HEK293 (cell line): Measurements from ENCODE around the gene TMEM72.
A peak's percentile ranks its signal among the peaks of the same experiment; 100 is the strongest.

Experiments
- FEZF1 ChIP-seq: fragments of 450-650 bp; formaldehyde crosslinking; IDR thresholded peaks from 2 replicates; pipeline ENCODE4 v1.5.1; 2016; ENCODE audit warnings: missing biosample characterization, missing genetic modification characterization
- IKZF3 ChIP-seq: fragments of 450-650 bp; IDR thresholded peaks from 2 replicates; pipeline ENCODE4 v1.5.0; 2018; ENCODE audit warnings: missing biosample characterization, mild to moderate bottlenecking, missing genetic modification characterization, moderate library complexity
- SP2 ChIP-seq: fragments of 450-650 bp; formaldehyde crosslinking; IDR thresholded peaks from 2 replicates; pipeline ENCODE4 v1.5.1; 2016; ENCODE audit warnings: missing biosample characterization, missing genetic modification characterization
- SP3 ChIP-seq: fragments of 450-650 bp; formaldehyde crosslinking; IDR thresholded peaks from 2 replicates; pipeline ENCODE4 v1.5.1; 2016; ENCODE audit warnings: missing biosample characterization, missing genetic modification characterization
- TSHZ1 ChIP-seq: fragments of 450-650 bp; formaldehyde crosslinking; IDR thresholded peaks from 2 replicates; pipeline ENCODE4 v1.5.1; 2016; ENCODE audit warnings: missing biosample characterization, missing genetic modification characterization, borderline replicate concordance
- YY2 ChIP-seq: fragments of 450-650 bp; formaldehyde crosslinking; IDR thresholded peaks from 2 replicates; pipeline ENCODE4 v1.5.1; 2016; ENCODE audit warnings: missing biosample characterization, missing genetic modification characterization
- ZBTB17 ChIP-seq: fragments of 450-650 bp; formaldehyde crosslinking; IDR thresholded peaks from 2 replicates; pipeline ENCODE4 v1.5.1; 2016; ENCODE audit warnings: missing biosample characterization, missing genetic modification characterization
- ZNF132 ChIP-seq: fragments of 450-650 bp; formaldehyde crosslinking; IDR thresholded peaks from 2 replicates; pipeline ENCODE4 v1.5.1; 2017; ENCODE audit warnings: missing biosample characterization, missing genetic modification characterization, borderline replicate concordance
- ZNF155 ChIP-seq: fragments of 450-650 bp; formaldehyde crosslinking; IDR thresholded peaks from 2 replicates; pipeline ENCODE4 v1.5.1; 2016; ENCODE audit warnings: missing biosample characterization, missing genetic modification characterization
- ZNF18 ChIP-seq: fragments of 450-650 bp; formaldehyde crosslinking; IDR thresholded peaks from 2 replicates; pipeline ENCODE4 v1.5.1; 2016; ENCODE audit warnings: missing biosample characterization, missing genetic modification characterization
- ZNF211 ChIP-seq: fragments of 450-650 bp; formaldehyde crosslinking; IDR thresholded peaks from 2 replicates; pipeline ENCODE4 v1.5.1; 2016; ENCODE audit warnings: low read depth, missing biosample characterization, missing genetic modification characterization
- ZNF214 ChIP-seq: fragments of 450-650 bp; formaldehyde crosslinking; IDR thresholded peaks from 2 replicates; pipeline ENCODE4 v1.5.1; 2017; ENCODE audit warnings: missing biosample characterization, mild to moderate bottlenecking, missing genetic modification characterization, borderline replicate concordance
- ZNF610 ChIP-seq: fragments of 450-650 bp; formaldehyde crosslinking; IDR thresholded peaks from 2 replicates; pipeline ENCODE4 v1.5.1; 2016; ENCODE audit warnings: missing biosample characterization, missing genetic modification characterization, borderline replicate concordance
- ZNF76 ChIP-seq: fragments of 450-650 bp; formaldehyde crosslinking; IDR thresholded peaks from 2 replicates; pipeline ENCODE4; 2016; ENCODE audit warnings: low read depth, missing biosample characterization, missing genetic modification characterization, borderline replicate concordance
- ZNF777 ChIP-seq: fragments of 450-650 bp; formaldehyde crosslinking; IDR thresholded peaks from 2 replicates; pipeline ENCODE4 v1.5.1; 2017; ENCODE audit warnings: missing biosample characterization, missing genetic modification characterization, borderline replicate concordance
- ZNF837 ChIP-seq: fragments of 450-650 bp; formaldehyde crosslinking; IDR thresholded peaks from 2 replicates; pipeline ENCODE4 v1.5.1; 2016; ENCODE audit warnings: missing biosample characterization, missing genetic modification characterization
- TF ChIP-seq, protein P1 (sequence below): fragments of 450-650 bp; formaldehyde crosslinking; IDR thresholded peaks from 2 replicates; pipeline ENCODE4 v1.5.1; 2017; ENCODE audit warnings: missing biosample characterization, mild to moderate bottlenecking, missing genetic modification characterization, moderate library complexity
- TF ChIP-seq, protein P2 (sequence below): fragments of 450-650 bp; formaldehyde crosslinking; IDR thresholded peaks from 2 replicates; pipeline ENCODE4 v1.5.1; 2017; ENCODE audit warnings: missing biosample characterization, missing genetic modification characterization
- TF ChIP-seq, protein P3 (sequence below): fragments of 450-650 bp; formaldehyde crosslinking; IDR thresholded peaks from 2 replicates; pipeline ENCODE4 v1.5.0; 2017; ENCODE audit warnings: missing biosample characterization, missing genetic modification characterization, borderline replicate concordance
- TF ChIP-seq, protein P4 (sequence below): fragments of 450-650 bp; formaldehyde crosslinking; IDR thresholded peaks from 2 replicates; pipeline ENCODE4 v1.5.1; 2016; ENCODE audit warnings: missing biosample characterization, missing genetic modification characterization
- TF ChIP-seq, protein P5 (sequence below): fragments of 450-650 bp; formaldehyde crosslinking; IDR thresholded peaks from 2 replicates; pipeline ENCODE4 v1.5.1; 2016; ENCODE audit warnings: missing biosample characterization, missing genetic modification characterization

Gene TMEM72

DNA sequence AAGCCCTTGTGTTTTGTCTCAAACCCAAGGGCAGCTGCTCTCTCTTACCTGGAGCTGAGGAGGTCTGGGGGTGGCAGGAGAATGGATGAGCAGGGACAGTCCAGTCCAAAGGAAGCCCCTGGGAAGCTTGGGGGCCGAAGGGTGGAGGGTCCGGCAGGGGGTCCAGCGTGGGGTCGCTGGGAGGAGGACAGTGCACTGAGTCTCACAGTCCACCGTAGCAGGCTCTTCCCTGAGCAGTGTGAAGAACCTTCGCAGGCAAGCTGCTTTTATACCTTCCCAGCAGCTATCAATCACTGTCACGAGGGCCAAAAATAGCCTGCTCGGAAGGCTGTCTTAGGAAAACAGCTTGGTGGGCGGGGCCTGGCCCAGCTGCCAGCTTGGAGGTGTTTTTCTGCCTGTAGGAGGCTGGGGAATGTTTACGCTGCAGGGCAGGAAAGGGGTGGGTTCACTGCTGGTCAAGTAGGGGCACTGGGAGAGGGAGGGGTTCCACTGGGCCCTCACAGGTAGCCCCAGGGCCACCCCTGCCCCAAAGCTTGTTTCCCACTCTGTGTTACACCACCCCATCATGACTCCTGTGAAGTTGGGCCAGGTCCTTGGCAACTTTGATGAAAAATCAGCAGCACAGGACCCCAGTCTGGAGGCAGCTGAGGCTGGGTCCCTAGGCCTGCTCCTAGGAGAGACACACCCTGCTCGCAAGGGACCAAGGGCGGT is 67.6 kb downstream of the TMEM72 start, which contains the start of gene DEPP1 (continued):
- TF ChIP-seq ZNF18 (tag by site-specific recombination), result peak; percentile 75; the same call in 1 of the 2 replicates
- no peak for TF ChIP-seq ZNF132
- peak; percentile 42; the same call in 1 of the 2 replicates for TF ChIP-seq ZNF76 (tag by site-specific recombination)
- TF ChIP-seq YY2 (tag by site-specific recombination), result no peak
- TF ChIP-seq IKZF3, result peak; percentile 96
- no peak for TF ChIP-seq ZNF214
- TF ChIP-seq, protein P1, sequence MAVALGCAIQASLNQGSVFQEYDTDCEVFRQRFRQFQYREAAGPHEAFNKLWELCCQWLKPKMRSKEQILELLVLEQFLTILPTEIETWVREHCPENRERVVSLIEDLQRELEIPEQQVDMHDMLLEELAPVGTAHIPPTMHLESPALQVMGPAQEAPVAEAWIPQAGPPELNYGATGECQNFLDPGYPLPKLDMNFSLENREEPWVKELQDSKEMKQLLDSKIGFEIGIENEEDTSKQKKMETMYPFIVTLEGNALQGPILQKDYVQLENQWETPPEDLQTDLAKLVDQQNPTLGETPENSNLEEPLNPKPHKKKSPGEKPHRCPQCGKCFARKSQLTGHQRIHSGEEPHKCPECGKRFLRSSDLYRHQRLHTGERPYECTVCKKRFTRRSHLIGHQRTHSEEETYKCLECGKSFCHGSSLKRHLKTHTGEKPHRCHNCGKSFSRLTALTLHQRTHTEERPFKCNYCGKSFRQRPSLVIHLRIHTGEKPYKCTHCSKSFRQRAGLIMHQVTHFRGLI, result no peak
- no peak for TF ChIP-seq ZNF211 (tag by site-specific recombination)
- TF ChIP-seq ZNF837 (tag by site-specific recombination), result no peak
- TF ChIP-seq TSHZ1, result peak; percentile 69; the same call in 1 of the 2 replicates
- TF ChIP-seq, protein P2, sequence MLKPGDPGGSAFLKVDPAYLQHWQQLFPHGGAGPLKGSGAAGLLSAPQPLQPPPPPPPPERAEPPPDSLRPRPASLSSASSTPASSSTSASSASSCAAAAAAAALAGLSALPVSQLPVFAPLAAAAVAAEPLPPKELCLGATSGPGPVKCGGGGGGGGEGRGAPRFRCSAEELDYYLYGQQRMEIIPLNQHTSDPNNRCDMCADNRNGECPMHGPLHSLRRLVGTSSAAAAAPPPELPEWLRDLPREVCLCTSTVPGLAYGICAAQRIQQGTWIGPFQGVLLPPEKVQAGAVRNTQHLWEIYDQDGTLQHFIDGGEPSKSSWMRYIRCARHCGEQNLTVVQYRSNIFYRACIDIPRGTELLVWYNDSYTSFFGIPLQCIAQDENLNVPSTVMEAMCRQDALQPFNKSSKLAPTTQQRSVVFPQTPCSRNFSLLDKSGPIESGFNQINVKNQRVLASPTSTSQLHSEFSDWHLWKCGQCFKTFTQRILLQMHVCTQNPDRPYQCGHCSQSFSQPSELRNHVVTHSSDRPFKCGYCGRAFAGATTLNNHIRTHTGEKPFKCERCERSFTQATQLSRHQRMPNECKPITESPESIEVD (tag by site-specific recombination), result peak; percentile 89
- TF ChIP-seq SP2 (tag by site-specific recombination), result peak; percentile 90
- TF ChIP-seq, protein P3, sequence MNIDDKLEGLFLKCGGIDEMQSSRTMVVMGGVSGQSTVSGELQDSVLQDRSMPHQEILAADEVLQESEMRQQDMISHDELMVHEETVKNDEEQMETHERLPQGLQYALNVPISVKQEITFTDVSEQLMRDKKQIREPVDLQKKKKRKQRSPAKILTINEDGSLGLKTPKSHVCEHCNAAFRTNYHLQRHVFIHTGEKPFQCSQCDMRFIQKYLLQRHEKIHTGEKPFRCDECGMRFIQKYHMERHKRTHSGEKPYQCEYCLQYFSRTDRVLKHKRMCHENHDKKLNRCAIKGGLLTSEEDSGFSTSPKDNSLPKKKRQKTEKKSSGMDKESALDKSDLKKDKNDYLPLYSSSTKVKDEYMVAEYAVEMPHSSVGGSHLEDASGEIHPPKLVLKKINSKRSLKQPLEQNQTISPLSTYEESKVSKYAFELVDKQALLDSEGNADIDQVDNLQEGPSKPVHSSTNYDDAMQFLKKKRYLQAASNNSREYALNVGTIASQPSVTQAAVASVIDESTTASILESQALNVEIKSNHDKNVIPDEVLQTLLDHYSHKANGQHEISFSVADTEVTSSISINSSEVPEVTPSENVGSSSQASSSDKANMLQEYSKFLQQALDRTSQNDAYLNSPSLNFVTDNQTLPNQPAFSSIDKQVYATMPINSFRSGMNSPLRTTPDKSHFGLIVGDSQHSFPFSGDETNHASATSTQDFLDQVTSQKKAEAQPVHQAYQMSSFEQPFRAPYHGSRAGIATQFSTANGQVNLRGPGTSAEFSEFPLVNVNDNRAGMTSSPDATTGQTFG (tag by site-specific recombination), result no peak
- TF ChIP-seq ZNF610 (tag by site-specific recombination), result 0 out of 2 replicates have a peak, but pooled peaks have one; percentile 27
- TF ChIP-seq, protein P4, sequence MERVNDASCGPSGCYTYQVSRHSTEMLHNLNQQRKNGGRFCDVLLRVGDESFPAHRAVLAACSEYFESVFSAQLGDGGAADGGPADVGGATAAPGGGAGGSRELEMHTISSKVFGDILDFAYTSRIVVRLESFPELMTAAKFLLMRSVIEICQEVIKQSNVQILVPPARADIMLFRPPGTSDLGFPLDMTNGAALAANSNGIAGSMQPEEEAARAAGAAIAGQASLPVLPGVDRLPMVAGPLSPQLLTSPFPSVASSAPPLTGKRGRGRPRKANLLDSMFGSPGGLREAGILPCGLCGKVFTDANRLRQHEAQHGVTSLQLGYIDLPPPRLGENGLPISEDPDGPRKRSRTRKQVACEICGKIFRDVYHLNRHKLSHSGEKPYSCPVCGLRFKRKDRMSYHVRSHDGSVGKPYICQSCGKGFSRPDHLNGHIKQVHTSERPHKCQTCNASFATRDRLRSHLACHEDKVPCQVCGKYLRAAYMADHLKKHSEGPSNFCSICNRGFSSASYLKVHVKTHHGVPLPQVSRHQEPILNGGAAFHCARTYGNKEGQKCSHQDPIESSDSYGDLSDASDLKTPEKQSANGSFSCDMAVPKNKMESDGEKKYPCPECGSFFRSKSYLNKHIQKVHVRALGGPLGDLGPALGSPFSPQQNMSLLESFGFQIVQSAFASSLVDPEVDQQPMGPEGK (tag by site-specific recombination), result peak; percentile 70
- TF ChIP-seq, protein P5, sequence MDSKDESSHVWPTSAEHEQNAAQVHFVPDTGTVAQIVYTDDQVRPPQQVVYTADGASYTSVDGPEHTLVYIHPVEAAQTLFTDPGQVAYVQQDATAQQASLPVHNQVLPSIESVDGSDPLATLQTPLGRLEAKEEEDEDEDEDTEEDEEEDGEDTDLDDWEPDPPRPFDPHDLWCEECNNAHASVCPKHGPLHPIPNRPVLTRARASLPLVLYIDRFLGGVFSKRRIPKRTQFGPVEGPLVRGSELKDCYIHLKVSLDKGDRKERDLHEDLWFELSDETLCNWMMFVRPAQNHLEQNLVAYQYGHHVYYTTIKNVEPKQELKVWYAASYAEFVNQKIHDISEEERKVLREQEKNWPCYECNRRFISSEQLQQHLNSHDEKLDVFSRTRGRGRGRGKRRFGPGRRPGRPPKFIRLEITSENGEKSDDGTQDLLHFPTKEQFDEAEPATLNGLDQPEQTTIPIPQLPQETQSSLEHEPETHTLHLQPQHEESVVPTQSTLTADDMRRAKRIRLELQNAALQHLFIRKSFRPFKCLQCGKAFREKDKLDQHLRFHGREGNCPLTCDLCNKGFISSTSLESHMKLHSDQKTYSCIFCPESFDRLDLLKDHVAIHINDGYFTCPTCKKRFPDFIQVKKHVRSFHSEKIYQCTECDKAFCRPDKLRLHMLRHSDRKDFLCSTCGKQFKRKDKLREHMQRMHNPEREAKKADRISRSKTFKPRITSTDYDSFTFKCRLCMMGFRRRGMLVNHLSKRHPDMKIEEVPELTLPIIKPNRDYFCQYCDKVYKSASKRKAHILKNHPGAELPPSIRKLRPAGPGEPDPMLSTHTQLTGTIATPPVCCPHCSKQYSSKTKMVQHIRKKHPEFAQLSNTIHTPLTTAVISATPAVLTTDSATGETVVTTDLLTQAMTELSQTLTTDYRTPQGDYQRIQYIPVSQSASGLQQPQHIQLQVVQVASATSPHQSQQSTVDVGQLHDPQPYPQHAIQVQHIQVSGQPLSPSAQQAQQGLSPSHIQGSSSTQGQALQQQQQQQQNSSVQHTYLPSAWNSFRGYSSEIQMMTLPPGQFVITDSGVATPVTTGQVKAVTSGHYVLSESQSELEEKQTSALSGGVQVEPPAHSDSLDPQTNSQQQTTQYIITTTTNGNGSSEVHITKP (tag by site-specific recombination), result peak; percentile 92
- no peak for TF ChIP-seq ZNF155
- TF ChIP-seq FEZF1, result 0 out of 2 replicates have a peak, but pooled peaks have one; percentile 26
- peak; percentile 50; the same call in 1 of the 2 replicates for TF ChIP-seq ZBTB17 (tag by site-specific recombination)
- peak; percentile 72 for TF ChIP-seq SP3
- TF ChIP-seq ZNF777 (tag by site-specific recombination), result no peak
